AG09319 (cell line): ENCODE data around the gene XCL1.

Experiments
- DNase-seq: peaks from one replicate; pipeline ENCODE4 v3.0.0-alpha.2; 2010; ENCODE audit warnings: low read depth; ENCODE audit errors: extremely low read depth
- TF ChIP-seq, protein P1 (sequence below): IDR thresholded peaks from 2 replicates; pipeline ENCODE4 v1.5.1; 2011; ENCODE audit warnings: low read depth, mild to moderate bottlenecking, inconsistent platforms, low read length, moderate library complexity

XCL1 gene

GRCh38 chr1:168621356-168621755 is 45.0 kb downstream of the XCL1 start:
- no peak for DNase-seq
- TF ChIP-seq, protein P1, sequence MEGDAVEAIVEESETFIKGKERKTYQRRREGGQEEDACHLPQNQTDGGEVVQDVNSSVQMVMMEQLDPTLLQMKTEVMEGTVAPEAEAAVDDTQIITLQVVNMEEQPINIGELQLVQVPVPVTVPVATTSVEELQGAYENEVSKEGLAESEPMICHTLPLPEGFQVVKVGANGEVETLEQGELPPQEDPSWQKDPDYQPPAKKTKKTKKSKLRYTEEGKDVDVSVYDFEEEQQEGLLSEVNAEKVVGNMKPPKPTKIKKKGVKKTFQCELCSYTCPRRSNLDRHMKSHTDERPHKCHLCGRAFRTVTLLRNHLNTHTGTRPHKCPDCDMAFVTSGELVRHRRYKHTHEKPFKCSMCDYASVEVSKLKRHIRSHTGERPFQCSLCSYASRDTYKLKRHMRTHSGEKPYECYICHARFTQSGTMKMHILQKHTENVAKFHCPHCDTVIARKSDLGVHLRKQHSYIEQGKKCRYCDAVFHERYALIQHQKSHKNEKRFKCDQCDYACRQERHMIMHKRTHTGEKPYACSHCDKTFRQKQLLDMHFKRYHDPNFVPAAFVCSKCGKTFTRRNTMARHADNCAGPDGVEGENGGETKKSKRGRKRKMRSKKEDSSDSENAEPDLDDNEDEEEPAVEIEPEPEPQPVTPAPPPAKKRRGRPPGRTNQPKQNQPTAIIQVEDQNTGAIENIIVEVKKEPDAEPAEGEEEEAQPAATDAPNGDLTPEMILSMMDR = no peak

- TF ChIP-seq, protein P1 = no peak
- peak; percentile 35 for DNase-seq
Observed at GRCh38 chr1:168623003-168623828, 46.8 kb downstream of the XCL1 start.

DNA sequence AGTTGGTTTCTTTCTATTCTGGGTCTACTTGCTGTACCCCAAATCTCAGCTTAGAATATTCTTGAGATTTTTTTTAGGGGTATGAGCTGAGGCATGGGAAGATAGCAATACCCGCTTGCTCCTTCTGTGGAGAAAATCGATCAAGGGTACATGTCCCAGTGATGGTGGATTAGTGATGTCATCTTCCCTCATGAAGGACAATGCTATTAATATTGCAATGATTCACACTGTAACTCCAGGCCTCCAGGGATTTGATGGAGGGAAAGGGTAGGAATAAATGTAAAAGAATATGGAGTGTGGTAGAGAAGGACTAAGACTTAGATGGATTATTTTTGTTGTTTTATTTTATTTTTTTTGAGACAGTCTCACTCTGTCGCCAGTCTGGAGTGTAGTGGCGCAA is 47.4 kb downstream of the XCL1 start:
- no peak for DNase-seq
- TF ChIP-seq, protein P1 = no peak

GRCh38 chr1:168626326-168626725 is 49.9 kb downstream of the XCL1 start:
- DNase-seq = no peak
- TF ChIP-seq, protein P1 = no peak

- TF ChIP-seq, protein P1 = no peak
- DNase-seq = no peak
Observed at GRCh38 chr1:168627370-168627769, 51.0 kb downstream of the XCL1 start.

- no peak for DNase-seq
- TF ChIP-seq, protein P1 = no peak
Observed at GRCh38 chr1:168628807-168629206, 52.4 kb downstream of the XCL1 start.

- TF ChIP-seq, protein P1 = no peak
- DNase-seq = no peak
Observed at GRCh38 chr1:168629466-168629865, 53.1 kb downstream of the XCL1 start.
